NCI-H446 (cell line): ENCODE results near the gene CRTAC1.

ENCODE experiments used
- DNase-seq, 2 experiments: peaks; one replicate each; lab custom pipeline; 2025; lab: John Stamatoyannopoulos, UW

Gene CRTAC1

GRCh38 chr10:97923476-97923875, 106.9 kb downstream of the CRTAC1 start:
- DNase-seq: no peak

DNA sequence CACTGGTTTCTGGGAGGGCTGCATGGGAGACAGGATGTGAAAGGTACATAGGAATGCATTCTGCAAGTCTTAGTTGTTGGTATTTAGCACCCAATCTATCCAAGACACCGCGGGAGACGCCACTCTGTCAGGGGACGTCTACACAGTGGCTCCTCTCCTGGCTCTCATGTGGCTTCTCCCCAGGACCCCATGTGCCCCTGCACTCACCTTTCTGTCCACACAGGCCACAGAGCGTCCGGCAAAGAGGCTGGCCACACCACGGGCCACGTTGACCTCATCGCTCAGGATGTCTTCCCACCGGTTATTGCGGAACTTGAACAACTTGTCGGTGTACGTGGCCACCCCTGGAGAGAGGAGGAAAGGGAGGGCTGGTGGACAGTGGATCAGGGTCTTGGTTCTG, 107.4 kb downstream of the CRTAC1 start:
- no peak for DNase-seq

DNA sequence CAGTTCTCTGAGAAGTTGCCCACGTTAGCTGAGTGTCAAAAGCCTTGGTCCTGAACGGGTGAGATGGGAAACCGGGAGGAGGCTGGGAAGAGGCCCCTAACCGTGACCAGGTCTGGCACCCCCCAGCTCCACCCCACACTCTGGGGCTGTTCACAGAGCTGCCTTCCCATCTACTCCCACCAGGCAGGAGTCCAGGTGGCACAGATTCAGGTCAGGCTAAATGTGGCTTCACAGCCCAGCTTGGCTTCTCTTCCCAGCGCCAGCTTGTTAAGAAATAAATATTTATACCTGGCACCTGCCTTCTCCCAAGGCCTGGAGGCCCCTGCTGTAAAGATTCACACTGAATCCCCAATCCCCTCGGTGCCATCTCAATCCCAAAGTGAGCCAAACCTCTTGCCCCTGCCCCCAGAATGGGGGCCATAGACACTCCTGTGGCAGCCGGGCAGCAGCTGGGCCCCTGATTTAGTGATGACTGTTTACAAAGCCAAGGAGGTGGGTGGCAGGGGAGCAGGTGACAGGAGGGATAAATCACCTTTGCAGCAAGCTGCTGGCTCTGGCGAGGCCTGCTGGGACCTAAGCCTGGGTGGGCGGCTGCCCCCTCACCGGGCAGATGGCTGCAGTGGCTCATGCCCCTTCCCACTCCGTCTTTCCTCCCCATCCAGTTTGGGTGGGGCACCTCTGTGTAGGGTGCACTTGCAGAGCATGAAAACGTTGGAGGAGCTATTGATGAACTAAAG, 108.2 kb downstream of the CRTAC1 start:
- peak in 1 of 2 experiments; percentile 44 for DNase-seq

DNA sequence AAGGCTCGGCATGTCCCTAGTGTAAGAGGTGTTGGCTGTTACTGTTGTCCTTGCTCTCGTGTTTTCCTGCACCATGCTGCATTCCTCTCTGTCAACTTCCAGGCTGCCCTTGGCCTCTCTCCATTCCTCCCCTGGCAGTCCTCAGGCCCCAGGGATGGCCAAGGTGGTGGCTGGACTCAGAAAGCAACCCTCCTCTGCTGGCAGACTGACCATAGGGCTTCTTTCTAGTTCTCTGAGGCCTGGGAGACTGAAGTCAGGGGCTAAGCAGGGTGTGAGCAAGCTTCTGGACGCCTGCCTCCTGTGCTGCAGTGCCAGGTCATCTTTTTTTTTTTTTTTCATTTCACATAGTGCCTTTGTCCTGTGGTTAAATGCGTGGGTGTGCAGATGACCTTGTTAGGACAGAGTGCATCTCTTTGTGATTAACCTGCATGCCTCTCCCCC, 108.8 kb downstream of the CRTAC1 start:
- no peak for DNase-seq

DNA sequence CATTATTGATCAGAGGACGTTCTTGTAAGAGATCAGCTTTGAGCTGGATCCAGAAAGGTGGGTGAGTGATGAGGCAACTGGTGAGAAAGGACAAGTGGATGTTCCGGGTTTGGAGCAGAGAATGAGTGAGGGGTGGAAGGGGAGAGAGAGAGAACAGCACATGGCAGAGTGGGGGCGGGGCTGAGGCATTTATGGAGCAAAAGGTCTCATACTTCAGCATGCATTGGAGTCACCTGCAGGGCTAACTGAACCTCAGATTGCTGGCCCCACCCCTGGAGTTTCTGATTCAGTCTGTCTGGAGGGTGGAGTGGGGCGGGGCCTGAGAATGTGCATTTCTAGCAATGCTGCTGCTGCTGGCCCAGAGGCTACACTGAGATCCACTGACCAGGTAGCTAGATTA, 109.6 kb downstream of the CRTAC1 start:
- no peak for DNase-seq

DNA sequence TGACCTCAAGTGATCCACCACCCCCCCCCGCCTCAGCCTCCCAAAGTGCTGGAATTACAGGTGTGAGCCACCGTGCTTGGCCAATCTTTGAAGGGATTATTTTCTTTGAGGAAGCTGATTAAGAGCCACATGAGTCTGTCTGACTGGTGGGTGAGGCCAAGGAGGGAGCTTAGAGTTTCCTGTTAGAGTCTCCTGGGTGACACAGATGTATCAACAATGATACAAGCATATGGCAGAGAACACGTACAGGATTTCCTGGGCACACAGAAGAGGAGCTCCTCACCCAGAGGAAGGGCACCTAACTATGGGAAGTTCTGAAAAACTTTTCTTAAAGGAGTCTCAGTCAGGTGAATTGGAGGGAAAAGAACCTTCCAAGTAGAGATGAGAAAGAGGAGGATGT, 111.4 kb downstream of the CRTAC1 start:
- no peak for DNase-seq

GRCh38 chr10:97916586-97916985, 113.8 kb downstream of the CRTAC1 start:
- DNase-seq: peak; percentile 60 to 80

- DNase-seq: peak; percentile 86 to 93
Observed at GRCh38 chr10:97915346-97916131, 114.9 kb downstream of the CRTAC1 start.

DNA sequence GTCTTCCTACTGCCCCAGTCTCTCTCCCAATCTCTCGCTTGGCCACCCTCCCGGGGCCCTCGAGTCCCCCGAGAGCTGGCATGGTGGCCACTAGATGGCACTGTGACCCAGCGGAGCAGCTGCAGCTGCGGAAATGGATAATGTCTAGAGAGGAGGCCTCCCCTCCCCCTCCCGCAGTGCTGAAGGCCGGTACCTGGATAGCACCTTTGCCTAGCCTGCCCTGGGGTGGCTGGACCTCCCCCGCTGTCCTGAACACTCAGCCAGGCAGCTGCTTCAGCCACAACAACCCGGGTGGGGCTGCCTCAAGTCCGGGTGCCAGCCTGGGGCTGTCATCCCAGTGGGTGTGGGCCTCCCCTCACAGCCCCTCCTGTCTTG, 115.6 kb downstream of the CRTAC1 start:
- DNase-seq: peak; percentile 19 to 63

- DNase-seq: no peak
Observed at GRCh38 chr10:97914171-97914836, 116.1 kb downstream of the CRTAC1 start.

DNA sequence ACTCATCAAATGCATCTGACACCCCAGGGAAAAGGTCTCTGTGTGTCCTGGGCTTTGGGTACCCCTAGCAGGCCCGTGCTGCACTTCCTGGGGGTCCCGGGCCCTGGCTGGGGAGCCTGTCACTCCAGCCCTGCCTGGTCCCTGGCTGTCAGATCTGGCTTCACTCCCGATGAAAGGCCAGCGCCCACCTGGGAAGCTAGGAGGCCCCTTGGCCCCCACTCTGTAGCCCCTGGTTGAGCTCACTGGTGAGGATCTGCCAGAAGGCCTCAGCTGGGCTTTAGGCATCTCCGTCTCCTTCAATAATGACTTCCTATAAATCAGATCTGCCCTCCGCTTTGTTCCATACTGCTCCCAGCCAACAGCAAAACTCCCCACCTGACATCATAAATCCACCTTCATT, 116.8 kb downstream of the CRTAC1 start:
- no peak for DNase-seq

DNA sequence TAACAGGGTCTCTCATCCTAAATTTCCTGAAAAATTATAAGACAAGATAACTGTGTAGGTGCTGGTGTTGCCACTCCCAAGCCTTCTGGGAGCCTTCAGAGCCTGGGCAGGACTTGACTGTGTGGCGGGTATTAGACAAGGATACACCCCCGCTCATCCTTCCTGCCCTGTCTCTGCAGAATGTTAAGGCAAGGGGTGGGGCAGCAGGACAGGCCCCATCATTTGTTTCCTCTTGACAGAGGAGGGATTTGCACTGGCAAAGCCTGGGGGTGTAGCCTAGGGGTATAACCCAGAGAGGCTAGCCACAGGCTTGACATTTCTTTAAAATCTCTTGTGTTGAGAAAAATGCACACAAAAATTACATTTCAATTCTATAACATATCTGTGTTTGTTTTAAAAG, 117.2 kb downstream of the CRTAC1 start:
- DNase-seq: no peak

- no peak for DNase-seq
Observed at GRCh38 chr10:97911217-97911616, 119.2 kb downstream of the CRTAC1 start.

- DNase-seq: no peak
Observed at GRCh38 chr10:97910661-97911060, 119.8 kb downstream of the CRTAC1 start.

GRCh38 chr10:97907830-97908229, 122.6 kb downstream of the CRTAC1 start:
- no peak for DNase-seq

DNA sequence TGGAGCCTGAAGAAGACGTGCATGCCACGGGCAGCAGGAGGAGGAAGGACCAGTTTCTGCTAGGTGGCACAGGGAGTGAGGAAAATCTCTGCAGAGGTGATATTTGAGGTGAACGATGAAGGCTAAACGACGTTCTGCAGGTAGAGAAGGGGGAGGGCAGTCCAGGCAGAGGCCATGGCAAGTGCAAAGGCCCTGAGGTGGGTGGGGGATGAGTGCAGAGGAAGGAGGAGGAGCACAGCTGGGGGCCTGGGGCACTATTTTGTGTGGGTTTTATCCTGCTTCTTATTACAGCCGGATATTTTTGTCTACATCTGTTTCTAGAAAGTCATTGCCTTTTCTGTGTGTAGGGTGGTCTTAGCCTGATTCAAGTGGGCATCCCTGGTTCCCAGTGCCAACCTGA, 123.2 kb downstream of the CRTAC1 start:
- DNase-seq: no peak

- DNase-seq: no peak
Observed at GRCh38 chr10:97905276-97905675, 125.1 kb downstream of the CRTAC1 start.

DNA sequence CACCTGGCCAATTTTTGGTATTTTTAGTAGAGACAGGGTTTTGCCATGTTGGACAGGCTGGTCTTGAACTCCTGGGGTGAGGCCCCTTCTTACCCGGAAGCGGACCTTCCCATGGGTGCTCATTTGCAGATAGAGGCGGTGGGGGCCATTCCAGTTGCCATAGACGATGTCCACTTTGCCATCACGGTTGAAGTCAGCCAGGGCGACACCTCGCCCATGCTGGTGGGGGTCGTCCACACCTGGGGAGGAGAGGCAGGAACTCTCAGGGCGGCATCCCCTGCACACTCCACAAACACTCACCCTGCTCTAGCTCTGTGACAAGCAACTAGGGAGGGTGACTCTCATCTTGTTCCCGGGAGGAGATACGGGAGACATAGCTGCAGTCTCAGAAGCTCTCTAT, 125.8 kb downstream of the CRTAC1 start:
- DNase-seq: no peak

DNA sequence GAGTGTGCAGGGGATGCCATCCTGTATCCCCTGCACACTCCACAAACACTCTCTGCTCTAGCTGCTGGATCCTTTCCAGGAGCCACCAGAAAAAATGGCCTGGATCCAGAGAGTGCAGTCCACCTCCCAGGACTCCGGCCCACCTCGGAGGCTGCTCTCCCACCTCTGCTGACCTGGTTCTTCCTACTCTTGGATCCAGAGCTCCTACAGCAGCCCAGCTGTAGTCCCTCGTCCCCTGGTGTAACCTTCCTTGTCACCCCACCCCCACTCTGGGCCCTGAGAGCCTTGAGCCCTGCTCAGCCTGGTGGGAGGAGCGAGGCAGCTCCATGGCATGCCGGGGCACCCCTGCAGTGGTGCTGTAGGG, 126.4 kb downstream of the CRTAC1 start:
- no peak for DNase-seq

- peak; percentile 27 to 76 for DNase-seq
Observed at GRCh38 chr10:97903128-97904017, 127.0 kb downstream of the CRTAC1 start.

DNA sequence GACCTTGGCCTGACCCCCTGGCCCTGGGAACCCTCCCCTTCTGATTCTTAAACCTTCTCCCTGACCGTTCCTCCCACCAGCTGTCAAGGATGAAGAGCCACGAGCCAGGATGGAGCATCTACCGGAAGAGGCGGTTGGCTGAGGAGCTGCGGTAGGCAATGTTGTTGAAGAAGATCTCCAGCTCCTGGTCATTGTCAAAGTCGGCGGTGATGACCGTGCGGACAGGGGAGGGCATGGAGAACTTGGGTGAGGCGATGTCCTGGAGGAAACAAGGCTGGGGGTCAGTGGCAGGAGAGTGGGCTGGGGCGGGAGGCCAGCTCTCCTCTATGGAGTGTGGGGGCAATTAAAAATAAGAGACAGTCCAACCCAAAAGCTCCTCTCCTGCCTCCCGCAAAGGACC, 129.0 kb downstream of the CRTAC1 start:
- DNase-seq: no peak

DNA sequence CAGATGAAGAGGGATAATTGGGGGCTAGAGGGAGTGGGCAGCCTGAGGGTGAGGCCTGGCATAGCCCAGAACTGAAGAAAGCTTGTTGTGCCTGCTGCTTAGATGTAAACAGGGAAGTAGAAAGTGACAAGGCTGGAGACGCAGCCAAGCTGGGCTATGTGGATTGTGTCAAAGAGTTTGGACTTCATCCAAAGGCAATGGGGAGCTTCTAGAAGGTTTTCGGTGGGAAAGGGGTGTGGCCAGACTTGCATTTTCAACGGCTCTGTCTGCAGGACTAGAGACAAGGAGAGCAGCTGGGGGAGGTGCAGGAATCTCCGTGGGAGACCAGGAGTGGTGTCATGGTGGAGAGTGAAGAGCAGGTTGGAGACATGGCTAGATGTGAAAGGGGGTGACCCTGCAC, 132.0 kb downstream of the CRTAC1 start:
- DNase-seq: no peak
